NCI-H146 (cell line): Measurements from ENCODE around the gene VRK2.
A peak's percentile ranks its signal among the peaks of the same experiment; 100 is the strongest.
"Not testable (repeated sequence)": the region's sequence is repeated elsewhere in the genome, so short reads cannot be mapped to it uniquely, and the experiment has no call there.

Experiments
- DNase-seq: peaks from one replicate; lab custom pipeline; 2025; lab: John Stamatoyannopoulos, UW

Gene VRK2

GRCh38 chr2:58163913-58164312 lies 117.3 kb downstream of the VRK2 start:
- DNase-seq = no peak

- not testable (repeated sequence) for DNase-seq
Measured at GRCh38 chr2:58168130-58168529, 121.5 kb downstream of the VRK2 start.

DNA sequence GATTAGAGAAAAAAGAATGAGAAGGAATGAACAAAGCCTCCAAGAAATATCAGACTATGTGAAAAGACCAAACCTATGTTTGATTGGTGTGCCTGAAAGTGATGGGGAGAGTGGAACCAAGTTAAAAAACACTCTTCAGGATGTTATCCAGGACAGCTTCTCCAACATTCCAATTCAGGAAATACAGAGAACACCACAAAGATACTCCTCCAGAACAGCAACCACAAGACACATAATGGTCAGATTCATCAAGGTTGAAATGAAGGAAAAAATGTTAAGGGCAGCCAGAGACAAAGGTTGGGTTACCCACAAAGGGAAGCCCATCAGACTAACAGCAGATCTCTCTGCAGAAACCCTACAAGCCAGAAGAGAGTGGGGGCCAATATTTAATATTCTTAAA lies 123.2 kb downstream of the VRK2 start:
- not testable (repeated sequence) for DNase-seq

DNA sequence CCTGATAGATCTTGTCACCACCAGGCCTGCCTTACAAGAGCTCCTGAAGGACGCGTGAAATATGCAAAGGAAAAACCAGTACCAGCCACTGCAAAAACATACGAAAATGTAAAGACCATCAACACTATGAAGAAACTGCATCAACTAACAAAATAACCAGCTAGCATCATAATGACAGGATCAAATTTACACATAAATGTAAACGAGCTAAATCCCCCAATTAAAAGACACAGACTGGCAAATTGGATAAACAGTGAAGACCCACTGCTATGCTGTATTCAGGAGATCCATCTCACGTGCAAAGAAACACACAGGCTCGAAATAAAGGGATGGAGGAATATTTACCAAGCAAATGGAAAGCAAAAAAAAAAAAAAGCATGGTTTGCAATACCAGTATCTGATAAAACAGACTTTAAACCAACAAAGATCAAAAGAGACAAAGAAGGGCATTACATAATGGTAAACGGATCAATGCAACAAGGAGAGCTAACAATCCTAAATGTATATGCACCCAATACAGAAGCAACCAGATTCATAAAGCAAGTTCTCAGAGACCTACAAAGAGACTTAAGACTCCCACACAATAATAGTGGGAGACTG lies 123.8 kb downstream of the VRK2 start:
- peak; percentile 6 for DNase-seq

DNA sequence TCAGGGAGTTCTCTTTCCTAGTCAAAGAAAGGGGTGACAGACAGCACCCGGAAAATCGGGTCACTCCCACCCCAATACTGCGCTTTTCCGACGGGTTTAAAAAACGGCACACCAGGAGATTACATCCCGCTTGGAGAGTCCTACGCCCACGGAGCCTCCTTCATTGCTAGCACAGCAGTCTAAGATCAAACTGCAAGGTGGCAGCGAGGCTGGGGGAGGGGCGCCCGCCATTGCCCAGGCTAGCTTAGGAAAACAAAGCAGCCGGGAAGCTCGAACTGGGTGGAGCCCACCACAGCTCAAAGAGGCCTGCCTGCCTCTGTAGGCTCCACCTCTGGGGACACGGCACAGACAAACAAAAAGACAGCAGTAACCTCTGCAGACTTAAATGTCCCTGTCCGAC lies 125.2 kb downstream of the VRK2 start:
- DNase-seq = not testable (repeated sequence)

DNA sequence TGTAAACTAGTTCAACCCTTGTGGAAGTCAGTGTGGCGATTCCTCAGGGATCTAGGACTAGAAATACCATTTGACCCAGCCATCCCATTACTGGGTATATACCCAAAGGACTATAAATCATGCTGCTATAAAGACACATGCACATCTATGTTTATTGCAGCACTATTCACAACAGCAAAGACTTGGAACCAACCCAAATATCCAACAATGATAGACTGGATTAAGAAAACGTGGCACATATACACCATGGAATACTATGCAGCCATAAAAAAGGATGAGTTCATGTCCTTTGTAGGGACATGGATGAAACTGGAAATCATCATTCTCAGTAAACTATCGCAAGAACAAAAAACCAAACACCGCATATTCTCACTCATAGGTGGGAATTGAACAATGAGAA lies 130.6 kb downstream of the VRK2 start:
- DNase-seq = not testable (repeated sequence)

DNA sequence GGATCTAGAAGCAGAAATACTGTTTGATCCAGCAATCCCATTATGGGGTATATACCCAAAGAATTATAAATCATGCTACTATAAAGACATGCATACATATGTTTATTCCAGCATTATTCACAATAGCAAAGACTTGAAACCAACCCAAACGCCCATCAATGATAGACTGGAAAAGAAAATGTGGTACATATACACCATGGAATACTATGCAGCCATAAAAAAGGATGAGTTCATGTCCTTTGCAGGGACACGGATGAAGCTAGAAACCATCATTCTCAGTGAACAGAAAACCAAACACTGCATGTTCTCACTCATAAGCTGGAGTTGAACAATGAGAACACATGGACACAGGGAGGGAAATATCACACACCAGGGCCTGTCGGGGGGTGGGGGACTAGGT lies 133.6 kb downstream of the VRK2 start:
- DNase-seq = not testable (repeated sequence)

GRCh38 chr2:58180635-58181034 lies 134.0 kb downstream of the VRK2 start:
- no peak for DNase-seq

GRCh38 chr2:58182527-58182926 lies 135.9 kb downstream of the VRK2 start:
- no peak for DNase-seq

GRCh38 chr2:58186501-58186900 lies 139.9 kb downstream of the VRK2 start:
- DNase-seq = no peak

GRCh38 chr2:58187022-58187421 lies 140.4 kb downstream of the VRK2 start:
- DNase-seq = not testable (repeated sequence)

GRCh38 chr2:58194458-58194857 lies 147.9 kb downstream of the VRK2 start:
- DNase-seq = peak; percentile 91

DNA sequence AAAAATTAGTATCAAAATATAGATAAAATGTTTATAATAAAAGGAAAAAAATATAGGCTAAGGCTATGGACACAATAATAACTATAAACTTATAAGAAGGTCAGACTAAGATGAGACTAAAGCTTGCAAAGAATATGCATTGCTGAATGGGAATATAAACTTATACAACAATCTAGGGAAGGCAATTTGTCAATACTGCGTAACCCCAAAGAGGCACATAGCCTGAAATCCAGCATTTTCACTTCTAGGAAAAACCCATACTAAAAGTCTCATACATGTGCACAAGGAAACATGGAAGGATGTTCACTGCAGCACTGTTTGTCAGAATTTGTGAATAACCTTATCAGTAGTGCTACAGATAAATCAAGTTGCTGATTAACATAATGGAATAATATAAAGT lies 149.1 kb downstream of the VRK2 start:
- peak; percentile 0 for DNase-seq

GRCh38 chr2:58197894-58198293 lies 151.3 kb downstream of the VRK2 start:
- DNase-seq = no peak

- DNase-seq = no peak
Measured at GRCh38 chr2:58202404-58202803, 155.8 kb downstream of the VRK2 start.

GRCh38 chr2:58203018-58203417 lies 156.4 kb downstream of the VRK2 start:
- no peak for DNase-seq

DNA sequence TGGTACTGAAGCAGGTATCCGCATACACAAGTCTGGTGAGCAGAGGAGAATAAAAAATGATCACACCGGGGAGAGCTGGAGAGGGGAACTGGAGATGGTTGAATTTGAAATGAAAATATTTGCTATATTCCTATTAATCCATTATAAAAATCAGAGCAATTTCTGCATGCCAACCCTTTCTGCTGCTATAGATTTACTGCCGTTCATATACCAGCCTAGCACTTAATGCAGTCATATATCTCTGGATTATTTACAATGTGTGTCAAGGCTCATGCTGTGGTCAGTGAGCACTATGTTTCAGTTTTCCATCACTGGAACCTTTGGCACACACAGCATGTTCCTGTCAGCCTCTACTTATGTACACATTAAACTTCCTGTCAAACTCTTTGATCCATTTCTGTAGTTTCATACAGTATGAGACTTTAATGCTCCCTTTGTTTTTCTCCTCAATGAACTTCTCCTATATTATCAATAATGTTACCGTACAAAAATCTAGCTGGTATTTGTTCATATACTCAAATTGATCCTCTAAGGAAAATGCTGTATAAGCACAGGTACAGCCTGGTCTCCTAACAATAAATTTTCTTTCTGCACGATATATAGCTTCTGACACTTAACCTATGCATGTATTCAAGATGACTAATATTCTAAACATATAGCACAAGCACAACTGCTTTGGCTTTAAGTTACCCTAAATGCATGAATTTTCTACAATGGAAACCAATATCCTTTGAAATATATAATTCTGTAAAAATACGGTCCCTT lies 157.8 kb downstream of the VRK2 start:
- DNase-seq = peak; percentile 19

GRCh38 chr2:58206785-58207184 lies 160.2 kb downstream of the VRK2 start:
- DNase-seq = no peak

DNA sequence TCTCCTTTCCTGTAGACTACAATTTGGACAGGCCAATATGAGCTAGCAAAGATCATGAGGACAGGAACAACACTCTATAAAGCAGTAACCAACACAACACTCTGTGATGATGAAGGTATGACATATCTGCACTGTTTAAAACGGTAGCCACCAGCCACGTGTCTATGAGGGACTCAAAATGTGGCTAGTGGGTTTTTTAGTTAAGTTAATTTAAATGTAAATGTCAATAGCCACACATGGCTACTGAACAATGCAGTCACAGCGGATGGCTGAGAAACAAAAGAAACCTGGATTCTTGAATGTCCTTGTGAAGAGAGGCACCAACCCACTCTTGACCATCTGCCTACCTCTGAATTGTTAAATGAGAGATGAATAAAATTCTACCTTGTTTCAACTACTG lies 160.6 kb downstream of the VRK2 start:
- DNase-seq = peak; percentile 2
